ENCODE data around the gene EIF4H.

Gene EIF4H

GRCh38 chr7:74212661-74213060 is 38.5 kb downstream of the EIF4H start:
- H3K27ac ChIP-seq = peak overlapping the region; percentile 96
- peaks cover 36% of the 10 kb centered on the region for H3K36me3 ChIP-seq
- no peaks in the 10 kb centered on the region for H3K27me3 ChIP-seq
- H3K4me1 ChIP-seq (ENCODE audit: control insufficient read depth in 1 of 2, insufficient read depth in 1 of 2, low read depth in 1 of 2, low read length in 1 of 2) = peaks cover 67 to 68% of the 10 kb centered on the region in 2 experiments
- TF ChIP-seq CTCF (IDR thresholded peaks at IDR 0.05) = no peak
- H3K9me3 ChIP-seq = no peaks in the 10 kb centered on the region
- H3K4me3 ChIP-seq (ENCODE audit: low read depth in 1 of 2, low read length in 1 of 2) = peak overlapping the region in 1 of 2 experiments; percentile 78

GRCh38 chr7:74214816-74215630 is 40.9 kb downstream of the EIF4H start:
- Histone ChIP-seq H3K27ac (peak overlapping the region; percentile 95), H3K4me1 (ENCODE audit: control insufficient read depth in 1 of 2, insufficient read depth in 1 of 2, low read depth in 1 of 2, low read length in 1 of 2) (peaks cover 78 to 80% of the 10 kb centered on the region in 2 experiments), H3K27me3 (no peaks in the 10 kb centered on the region), H3K36me3 (peaks cover 55% of the 10 kb centered on the region), H3K9me3 (no peaks in the 10 kb centered on the region), H3K4me3 (ENCODE audit: low read depth in 1 of 2, low read length in 1 of 2) (no peak overlapping the region)
- TF ChIP-seq CTCF (IDR thresholded peaks at IDR 0.05) = no peak

- H3K4me1 ChIP-seq (ENCODE audit: control insufficient read depth in 1 of 2, insufficient read depth in 1 of 2, low read depth in 1 of 2, low read length in 1 of 2) = peaks cover 85 to 86% of the 10 kb centered on the region in 2 experiments
- no peaks in the 10 kb centered on the region for H3K9me3 ChIP-seq
- peaks cover 64% of the 10 kb centered on the region for H3K36me3 ChIP-seq
- no peaks in the 10 kb centered on the region for H3K27me3 ChIP-seq
- TF ChIP-seq CTCF (IDR thresholded peaks at IDR 0.05) = no peak
- peak overlapping the region; percentile 95 for H3K27ac ChIP-seq
- peak overlapping the region in 1 of 2 experiments; percentile 61 for H3K4me3 ChIP-seq (ENCODE audit: low read depth in 1 of 2, low read length in 1 of 2)
Observed at GRCh38 chr7:74215921-74216320, 41.8 kb downstream of the EIF4H start.

GRCh38 chr7:74216361-74216761 is 42.2 kb downstream of the EIF4H start:
- TF ChIP-seq CTCF (IDR thresholded peaks at IDR 0.05) = no peak
- Histone ChIP-seq H3K36me3 (peaks cover 67% of the 10 kb centered on the region), H3K4me3 (ENCODE audit: low read depth in 1 of 2, low read length in 1 of 2) (peak overlapping the region in 1 of 2 experiments; percentile 61), H3K27ac (peak overlapping the region; percentile 95), H3K9me3 (no peaks in the 10 kb centered on the region), H3K4me1 (ENCODE audit: control insufficient read depth in 1 of 2, insufficient read depth in 1 of 2, low read depth in 1 of 2, low read length in 1 of 2) (peaks cover 82 to 85% of the 10 kb centered on the region in 2 experiments), H3K27me3 (no peaks in the 10 kb centered on the region)

DNA sequence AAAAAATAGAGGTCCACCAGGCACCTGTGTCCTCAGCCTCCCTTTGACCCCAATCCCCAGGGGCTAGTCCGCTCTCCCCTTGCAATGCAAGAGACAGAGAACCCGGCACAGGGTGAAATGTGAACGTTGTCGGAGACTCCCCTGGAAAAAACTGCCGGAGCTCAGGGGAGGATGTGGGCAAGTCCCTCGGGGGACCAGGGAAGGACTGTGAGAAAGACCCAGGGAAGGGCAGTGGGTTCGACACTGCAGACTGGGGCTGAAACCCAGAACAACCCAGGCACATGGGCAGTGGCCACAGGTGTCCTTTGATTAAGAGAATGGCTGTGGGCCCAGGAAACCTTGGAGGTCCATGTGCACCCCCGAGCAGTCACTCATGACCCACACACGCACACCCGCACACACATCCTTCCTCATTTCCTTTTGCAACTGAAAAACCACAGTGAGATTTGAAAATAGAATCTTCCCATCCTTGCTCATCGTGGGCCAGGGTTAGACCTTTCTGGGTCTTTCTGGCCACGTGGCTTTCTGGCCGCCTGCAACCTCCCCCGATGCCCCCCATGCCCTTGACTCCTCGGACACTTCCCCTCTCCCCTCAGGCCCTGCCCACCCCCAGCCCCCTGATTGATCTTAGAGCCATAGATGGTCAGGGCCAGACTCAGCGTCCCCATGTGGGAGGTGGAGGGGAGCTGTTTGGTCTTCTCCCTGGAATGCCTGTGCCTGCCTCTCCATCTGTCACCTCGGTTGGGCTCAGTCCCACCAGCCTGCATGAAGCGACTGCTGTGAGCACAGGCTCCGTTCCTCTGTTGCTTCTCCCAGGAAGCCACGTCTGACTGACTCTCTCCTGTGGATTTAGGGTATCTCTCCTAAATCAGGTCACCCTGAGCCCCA is 43.5 kb downstream of the EIF4H start:
- peak overlapping the region; percentile 49 to 61 for H3K4me3 ChIP-seq (ENCODE audit: low read depth in 1 of 2, low read length in 1 of 2)
- H3K9me3 ChIP-seq = no peaks in the 10 kb centered on the region
- peaks cover 72% of the 10 kb centered on the region for H3K36me3 ChIP-seq
- H3K27me3 ChIP-seq = no peaks in the 10 kb centered on the region
- no peak for TF ChIP-seq CTCF (IDR thresholded peaks at IDR 0.05)
- H3K27ac ChIP-seq = peak overlapping the region; percentile 95
- H3K4me1 ChIP-seq (ENCODE audit: control insufficient read depth in 1 of 2, insufficient read depth in 1 of 2, low read depth in 1 of 2, low read length in 1 of 2) = peaks cover 69 to 73% of the 10 kb centered on the region in 2 experiments

All from neutrophil (primary cell).